A549 treated with ZK216348 at 1 μM for 4 hours (cell line): ENCODE results near the gene CRTAC1. TPM values are rescaled to one million over a fixed set of nuclear protein-coding genes. Genes with fewer than 3 reads are reported as not detected.

Experiments used
- total RNA-seq: library from RNA; stranded (reverse); fragments of 200-300 nt; extraction: Qiagen RNA extraction; gene quantifications from 5 replicates; pipeline ENCODE4 v1.2.3, GENCODE V29; 2022; ENCODE audit warnings: low read depth

Gene CRTAC1
- 1.0 to 1.4 TPM (median 1.2 TPM) in 5 replicates for total RNA-seq

GRCh38 chr10:98030093-98030821 is at the start of gene CRTAC1:
CRTAC1 (minus strand) TSS chr10:98030621; CDS start chr10:98030472, 149 bp downstream.

GRCh38 chr10:97849687-97850402 is 180.6 kb downstream of the CRTAC1 start, which contains the start of gene GOLGA7B:
GOLGA7B (plus strand) TSS chr10:97849843; CDS start chr10:97850304, 461 bp downstream.

Other genes with a start within 250 kb of the CRTAC1 start
- gene GOLGA7B, start 180.8 kb downstream of the CRTAC1 start, total RNA-seq, result 2.9 to 4.5 TPM (median 4.0 TPM) in 5 replicates
- gene R3HCC1L, start 104.0 kb upstream of the CRTAC1 start, total RNA-seq, result 13.2 to 17.1 TPM (median 15.0 TPM) in 5 replicates
- gene LOXL4, start 237.6 kb upstream of the CRTAC1 start, total RNA-seq, result 1.0 to 1.5 TPM (median 1.4 TPM) in 5 replicates